GM19395 (cell line): ENCODE data around the gene FBH1.
"Not testable (repeated sequence)": the region's sequence is repeated elsewhere in the genome, so short reads cannot be mapped to it uniquely, and the experiment has no call there.

Experiments
- ATAC-seq: cut with Tn5 transposase; IDR thresholded peaks from one replicate; pipeline ENCODE4 v1.9.1; 2021; ENCODE audit warnings: mild to moderate bottlenecking, moderate library complexity; ENCODE audit not compliant: unreplicated experiment

FBH1 gene

GRCh38 chr10:5902511-5903274, 12.7 kb downstream of the FBH1 start:
- ATAC-seq, result no peak

GRCh38 chr10:5903563-5903962, 13.5 kb downstream of the FBH1 start:
- no peak for ATAC-seq

- peak; percentile 94 for ATAC-seq
These were observed 14.2 kb downstream of the FBH1 start for GRCh38 chr10:5904227-5904626.

GRCh38 chr10:5905854-5906507, 15.9 kb downstream of the FBH1 start:
- no peak for ATAC-seq

GRCh38 chr10:5906651-5907050, 16.6 kb downstream of the FBH1 start:
- ATAC-seq, result no peak

GRCh38 chr10:5908676-5909075, 18.6 kb downstream of the FBH1 start:
- not testable (repeated sequence) for ATAC-seq

- ATAC-seq, result no peak
These were observed 20.5 kb downstream of the FBH1 start for GRCh38 chr10:5910323-5911100.

- ATAC-seq, result no peak
These were observed 21.6 kb downstream of the FBH1 start for GRCh38 chr10:5911670-5912069.

- ATAC-seq, result no peak
These were observed 23.7 kb downstream of the FBH1 start for GRCh38 chr10:5913736-5914135.

- no peak for ATAC-seq
These were observed 25.4 kb downstream of the FBH1 start for GRCh38 chr10:5915451-5915850.

GRCh38 chr10:5917305-5917704, 27.3 kb downstream of the FBH1 start:
- ATAC-seq, result no peak

GRCh38 chr10:5918763-5919162, 28.7 kb downstream of the FBH1 start:
- no peak for ATAC-seq

GRCh38 chr10:5919568-5919967, 29.5 kb downstream of the FBH1 start:
- ATAC-seq, result no peak

- ATAC-seq, result no peak
These were observed 31.7 kb downstream of the FBH1 start for GRCh38 chr10:5921746-5922145.

GRCh38 chr10:5924889-5925288, 34.8 kb downstream of the FBH1 start:
- no peak for ATAC-seq

- ATAC-seq, result no peak
These were observed 37.3 kb downstream of the FBH1 start for GRCh38 chr10:5927306-5927705.

GRCh38 chr10:5929442-5929841, 39.4 kb downstream of the FBH1 start:
- ATAC-seq, result no peak

GRCh38 chr10:5930272-5930671, 40.2 kb downstream of the FBH1 start:
- no peak for ATAC-seq

GRCh38 chr10:5932345-5932744, 42.3 kb downstream of the FBH1 start:
- no peak for ATAC-seq

- no peak for ATAC-seq
These were observed 44.0 kb downstream of the FBH1 start for GRCh38 chr10:5933909-5934546.

GRCh38 chr10:5935628-5936027, 45.6 kb downstream of the FBH1 start:
- no peak for ATAC-seq
